ENCODE results near the gene USP40.

USP40 gene

DNA sequence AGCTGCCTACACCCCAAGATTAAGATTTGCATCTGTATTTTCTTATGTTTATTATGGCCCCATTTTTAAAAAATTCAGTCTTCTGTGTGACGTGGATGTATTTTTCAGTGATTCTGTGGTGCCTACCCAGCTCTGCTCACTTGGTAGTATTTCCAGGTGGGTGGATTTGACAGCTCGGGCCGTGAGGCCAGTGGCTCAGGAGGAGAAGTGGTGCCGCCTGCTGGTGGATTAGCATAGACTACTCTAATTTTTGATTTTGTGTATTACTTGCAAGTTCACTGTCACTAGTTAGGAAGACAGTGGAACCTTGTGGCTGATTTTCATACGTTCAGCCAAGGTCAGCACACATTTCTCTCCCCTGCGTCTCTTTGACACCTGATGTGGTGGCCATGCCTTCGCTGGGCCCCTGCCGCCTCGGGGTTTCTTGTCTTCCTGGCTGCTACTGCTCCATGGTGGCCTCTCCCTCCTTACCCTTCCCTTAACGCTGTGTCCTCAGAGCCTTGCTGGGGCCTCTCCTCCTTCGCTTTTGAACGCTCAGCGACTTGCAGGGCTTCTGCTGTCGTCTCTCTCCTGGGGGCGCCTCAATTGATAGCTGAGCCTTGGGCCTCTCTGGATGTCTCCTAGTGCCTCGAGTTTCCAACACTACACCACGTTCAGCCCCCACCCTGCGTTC is 122.9 kb downstream of the USP40 start:
- Histone ChIP-seq H3K36me3 (ENCODE audit: control insufficient read depth in 1 of 2, insufficient read depth in 2 of 2, low read length in 2 of 2) (peaks cover 12 to 20% of the 10 kb centered on the region in 2 experiments), H3K4ac (ENCODE audit: low read depth, low read length) (no peak overlapping the region), H3K9ac (ENCODE audit: low read length) (no peak overlapping the region), H4K12ac (ENCODE audit: low read depth, low read length) (no peak overlapping the region), H3K79me1 (ENCODE audit: low read length) (no peaks in the 10 kb centered on the region), H4K8ac (ENCODE audit: low read depth, low read length) (no peak overlapping the region), H3K23ac (ENCODE audit: low read length) (no peak overlapping the region), H3K79me2 (ENCODE audit: control insufficient read depth, insufficient read depth, low read length, poor library complexity) (no peaks in the 10 kb centered on the region), H3K4me1 (ENCODE audit: control insufficient read depth in 1 of 2, insufficient read depth in 2 of 2, low read length in 2 of 2) (no peaks in the 10 kb centered on the region), H2BK120ac (ENCODE audit: insufficient read depth, low read length, poor library complexity) (no peak overlapping the region), H3K9me3 (ENCODE audit: insufficient read depth, low read depth, low read length) (peaks cover 1% of the 10 kb centered on the region), H3K27ac (ENCODE audit: low read depth, low read length) (no peak overlapping the region), H3K18ac (ENCODE audit: low read length) (no peak overlapping the region), H2BK12ac (ENCODE audit: low read length) (no peak overlapping the region), H2AK5ac (ENCODE audit: low read length) (no peak overlapping the region), H2BK5ac (ENCODE audit: low read depth, low read length, poor library complexity) (no peak overlapping the region), H2AFZ (ENCODE audit: insufficient read depth, low read length, poor library complexity) (no peak overlapping the region), H3K27me3 (ENCODE audit: insufficient read depth, low read length) (no peaks in the 10 kb centered on the region), H3K14ac (ENCODE audit: low read length) (no peak overlapping the region), H4K91ac (ENCODE audit: low read depth, low read length) (no peak overlapping the region), H3K4me3 (ENCODE audit: low read depth, low read length) (no peak overlapping the region), H3K4me2 (ENCODE audit: low read length) (no peak overlapping the region)
- WGBS (ENCODE audit: extremely low coverage, insufficient coverage, insufficient read length) = no CpG with 5 or more reads among the region's 18 CpGs
- peak; percentile 72 to 88 for DNase-seq

- Histone ChIP-seq H4K91ac (ENCODE audit: low read depth, low read length) (no peak overlapping the region), H3K9ac (ENCODE audit: low read length) (no peak overlapping the region), H3K4me2 (ENCODE audit: low read length) (no peak overlapping the region), H2BK12ac (ENCODE audit: low read length) (no peak overlapping the region), H3K79me2 (ENCODE audit: control insufficient read depth, insufficient read depth, low read length, poor library complexity) (no peaks in the 10 kb centered on the region), H2AK5ac (ENCODE audit: low read length) (no peak overlapping the region), H3K18ac (ENCODE audit: low read length) (no peak overlapping the region), H2BK120ac (ENCODE audit: insufficient read depth, low read length, poor library complexity) (no peak overlapping the region), H3K9me3 (ENCODE audit: insufficient read depth, low read depth, low read length) (peaks cover 1% of the 10 kb centered on the region), H3K36me3 (ENCODE audit: control insufficient read depth in 1 of 2, insufficient read depth in 2 of 2, low read length in 2 of 2) (peaks cover 14 to 32% of the 10 kb centered on the region in 2 experiments), H2AFZ (ENCODE audit: insufficient read depth, low read length, poor library complexity) (no peak overlapping the region), H3K23ac (ENCODE audit: low read length) (no peak overlapping the region), H3K79me1 (ENCODE audit: low read length) (no peaks in the 10 kb centered on the region), H3K4ac (ENCODE audit: low read depth, low read length) (no peak overlapping the region), H3K4me1 (ENCODE audit: control insufficient read depth in 1 of 2, insufficient read depth in 2 of 2, low read length in 2 of 2) (no peaks in the 10 kb centered on the region), H3K27ac (ENCODE audit: low read depth, low read length) (no peak overlapping the region), H4K8ac (ENCODE audit: low read depth, low read length) (no peak overlapping the region), H3K14ac (ENCODE audit: low read length) (no peak overlapping the region), H4K12ac (ENCODE audit: low read depth, low read length) (no peak overlapping the region), H2BK5ac (ENCODE audit: low read depth, low read length, poor library complexity) (no peak overlapping the region), H3K4me3 (ENCODE audit: low read depth, low read length) (no peak overlapping the region), H3K27me3 (ENCODE audit: insufficient read depth, low read length) (no peaks in the 10 kb centered on the region)
- WGBS (ENCODE audit: extremely low coverage, insufficient coverage, insufficient read length) = no CpG with 5 or more reads among the region's 4 CpGs
- DNase-seq = no peak
Measured at GRCh38 chr2:233442028-233442310, 124.6 kb downstream of the USP40 start.

DNA sequence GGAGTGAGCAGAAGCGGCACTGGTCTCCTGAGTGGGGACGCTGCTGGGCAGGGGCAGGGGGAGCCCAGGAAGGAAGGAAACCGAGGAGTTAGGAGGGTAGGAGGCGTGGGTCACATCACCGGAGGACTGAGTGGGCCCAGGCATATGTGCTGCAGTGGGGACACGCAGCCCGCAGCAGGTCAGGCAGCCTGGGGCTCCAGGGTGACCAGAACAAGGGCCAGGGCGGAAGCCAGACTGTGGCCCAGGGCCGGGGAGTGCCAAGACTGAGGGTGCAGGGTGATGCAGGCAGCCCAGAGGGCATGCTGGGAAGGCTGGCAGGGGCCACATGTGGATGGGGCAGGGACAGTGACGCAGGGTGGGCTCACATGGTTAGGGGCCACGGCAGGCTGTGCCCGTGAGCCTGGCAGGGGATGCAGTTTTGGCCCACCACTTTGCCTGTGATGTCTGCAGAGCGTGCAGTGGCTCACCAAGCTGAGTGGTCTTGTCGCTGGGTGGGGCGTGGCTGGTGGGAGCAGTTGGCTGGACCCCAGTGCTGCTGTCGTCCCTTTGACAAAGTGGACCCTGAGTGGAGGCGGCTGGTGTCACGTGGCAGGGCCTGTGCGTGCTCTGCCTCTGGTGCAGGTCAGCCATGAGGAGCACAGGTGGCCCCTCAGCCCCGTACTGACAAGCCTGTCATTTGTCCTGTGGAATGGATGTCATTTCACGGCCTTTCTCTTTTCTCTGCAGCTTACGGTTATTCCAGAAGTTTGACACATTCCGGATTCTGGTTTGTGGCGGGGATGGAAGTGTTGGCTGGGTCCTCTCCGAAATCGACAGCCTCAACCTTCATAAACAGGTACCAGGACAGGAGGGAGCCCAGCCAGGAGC is 125.2 kb downstream of the USP40 start:
- H3K4me3 ChIP-seq (ENCODE audit: low read depth, low read length) = no peak overlapping the region
- no peak overlapping the region for H3K4ac ChIP-seq (ENCODE audit: low read depth, low read length)
- H2AK5ac ChIP-seq (ENCODE audit: low read length) = no peak overlapping the region
- no peak for DNase-seq
- no peak overlapping the region for H2BK5ac ChIP-seq (ENCODE audit: low read depth, low read length, poor library complexity)
- peaks cover 14 to 32% of the 10 kb centered on the region in 2 experiments for H3K36me3 ChIP-seq (ENCODE audit: control insufficient read depth in 1 of 2, insufficient read depth in 2 of 2, low read length in 2 of 2)
- H3K23ac ChIP-seq (ENCODE audit: low read length) = no peak overlapping the region
- no peaks in the 10 kb centered on the region for H3K79me2 ChIP-seq (ENCODE audit: control insufficient read depth, insufficient read depth, low read length, poor library complexity)
- H2AFZ ChIP-seq (ENCODE audit: insufficient read depth, low read length, poor library complexity) = no peak overlapping the region
- H3K9ac ChIP-seq (ENCODE audit: low read length) = no peak overlapping the region
- no peak overlapping the region for H2BK12ac ChIP-seq (ENCODE audit: low read length)
- no peak overlapping the region for H2BK120ac ChIP-seq (ENCODE audit: insufficient read depth, low read length, poor library complexity)
- no peak overlapping the region for H3K27ac ChIP-seq (ENCODE audit: low read depth, low read length)
- WGBS (ENCODE audit: extremely low coverage, insufficient coverage, insufficient read length) = no CpG with 5 or more reads among the region's 26 CpGs
- H3K4me1 ChIP-seq (ENCODE audit: control insufficient read depth in 1 of 2, insufficient read depth in 2 of 2, low read length in 2 of 2) = no peaks in the 10 kb centered on the region
- H4K12ac ChIP-seq (ENCODE audit: low read depth, low read length) = no peak overlapping the region
- no peaks in the 10 kb centered on the region for H3K79me1 ChIP-seq (ENCODE audit: low read length)
- no peak overlapping the region for H4K91ac ChIP-seq (ENCODE audit: low read depth, low read length)
- no peak overlapping the region for H3K18ac ChIP-seq (ENCODE audit: low read length)
- H3K4me2 ChIP-seq (ENCODE audit: low read length) = no peak overlapping the region
- no peaks in the 10 kb centered on the region for H3K27me3 ChIP-seq (ENCODE audit: insufficient read depth, low read length)
- H3K9me3 ChIP-seq (ENCODE audit: insufficient read depth, low read depth, low read length) = peaks cover 1% of the 10 kb centered on the region
- H4K8ac ChIP-seq (ENCODE audit: low read depth, low read length) = no peak overlapping the region
- H3K14ac ChIP-seq (ENCODE audit: low read length) = no peak overlapping the region

DNA sequence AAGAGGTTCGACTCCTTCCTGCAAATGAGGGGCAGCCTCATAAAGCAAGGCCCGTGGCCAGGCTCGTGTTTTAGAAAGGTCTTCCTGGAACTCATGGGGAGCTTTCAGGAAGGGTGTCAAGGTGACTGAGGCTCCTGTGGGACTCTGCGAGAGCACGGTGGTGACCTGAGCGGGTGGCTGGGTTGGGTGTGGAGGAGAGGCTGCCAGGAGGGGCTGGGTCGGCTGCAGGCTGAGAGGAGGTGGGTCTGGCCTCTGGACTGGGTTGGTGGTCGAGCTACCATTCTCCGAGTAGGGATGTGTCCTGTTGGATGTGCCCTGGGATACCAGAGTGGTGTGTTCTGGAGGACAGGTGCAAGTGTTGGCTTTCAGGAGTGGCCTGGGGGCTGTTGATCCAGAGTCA is 125.9 kb downstream of the USP40 start:
- Histone ChIP-seq H3K14ac (ENCODE audit: low read length) (no peak overlapping the region), H3K4me3 (ENCODE audit: low read depth, low read length) (no peak overlapping the region), H3K27me3 (ENCODE audit: insufficient read depth, low read length) (no peaks in the 10 kb centered on the region), H3K9ac (ENCODE audit: low read length) (no peak overlapping the region), H3K9me3 (ENCODE audit: insufficient read depth, low read depth, low read length) (peaks cover 3% of the 10 kb centered on the region), H3K4me2 (ENCODE audit: low read length) (no peak overlapping the region), H3K4me1 (ENCODE audit: control insufficient read depth in 1 of 2, insufficient read depth in 2 of 2, low read length in 2 of 2) (no peaks in the 10 kb centered on the region), H4K8ac (ENCODE audit: low read depth, low read length) (no peak overlapping the region), H3K4ac (ENCODE audit: low read depth, low read length) (no peak overlapping the region), H3K79me1 (ENCODE audit: low read length) (no peaks in the 10 kb centered on the region), H3K27ac (ENCODE audit: low read depth, low read length) (no peak overlapping the region), H3K18ac (ENCODE audit: low read length) (no peak overlapping the region), H2AFZ (ENCODE audit: insufficient read depth, low read length, poor library complexity) (no peak overlapping the region), H2BK120ac (ENCODE audit: insufficient read depth, low read length, poor library complexity) (no peak overlapping the region), H2BK12ac (ENCODE audit: low read length) (no peak overlapping the region), H3K36me3 (ENCODE audit: control insufficient read depth in 1 of 2, insufficient read depth in 2 of 2, low read length in 2 of 2) (peaks cover 20 to 33% of the 10 kb centered on the region in 2 experiments), H4K91ac (ENCODE audit: low read depth, low read length) (no peak overlapping the region), H2AK5ac (ENCODE audit: low read length) (no peak overlapping the region), H3K23ac (ENCODE audit: low read length) (no peak overlapping the region), H3K79me2 (ENCODE audit: control insufficient read depth, insufficient read depth, low read length, poor library complexity) (no peaks in the 10 kb centered on the region), H2BK5ac (ENCODE audit: low read depth, low read length, poor library complexity) (no peak overlapping the region), H4K12ac (ENCODE audit: low read depth, low read length) (no peak overlapping the region)
- DNase-seq = no peak
- no CpG with 5 or more reads among the region's 9 CpGs for WGBS (ENCODE audit: extremely low coverage, insufficient coverage, insufficient read length)
